Vagina (tissue), 2 donors: ENCODE data around the gene AFG3L2.

Experiments used
- POLR2A ChIP-seq, 2 donors: fragments of 450-650 bp; IDR thresholded peaks; one replicate each; pipeline ENCODE4 v1.6.1; 2017; ENCODE audit warnings: antibody characterized with exemption in 2 of 2, mild to moderate bottlenecking in 2 of 2, moderate library complexity in 2 of 2
- POLR2AphosphoS5 ChIP-seq, 2 donors: sonication (generic); formaldehyde crosslinking; IDR thresholded peaks; one replicate each; pipeline ENCODE4 v1.9.0; 2017; ENCODE audit warnings: antibody characterized with exemption in 2 of 2, mild to moderate bottlenecking in 2 of 2, low read depth in 1 of 2; ENCODE audit not compliant: insufficient read depth in 1 of 2
- TF ChIP-seq, protein P1 (sequence below), 3 experiments: fragments of 450-650 bp in 2 of 3; fragments of 200-600 bp in 1 of 3; sonication (generic) in 1 of 3; IDR thresholded peaks; one replicate each; pipeline ENCODE4 v1.5.1; 2017 to 2019; ENCODE audit warnings: antibody characterized with exemption in 3 of 3, mild to moderate bottlenecking in 2 of 3, moderate library complexity in 2 of 3

- no peak for TF ChIP-seq POLR2A (IDR thresholded peaks at IDR 0.05)
- TF ChIP-seq, protein P1, sequence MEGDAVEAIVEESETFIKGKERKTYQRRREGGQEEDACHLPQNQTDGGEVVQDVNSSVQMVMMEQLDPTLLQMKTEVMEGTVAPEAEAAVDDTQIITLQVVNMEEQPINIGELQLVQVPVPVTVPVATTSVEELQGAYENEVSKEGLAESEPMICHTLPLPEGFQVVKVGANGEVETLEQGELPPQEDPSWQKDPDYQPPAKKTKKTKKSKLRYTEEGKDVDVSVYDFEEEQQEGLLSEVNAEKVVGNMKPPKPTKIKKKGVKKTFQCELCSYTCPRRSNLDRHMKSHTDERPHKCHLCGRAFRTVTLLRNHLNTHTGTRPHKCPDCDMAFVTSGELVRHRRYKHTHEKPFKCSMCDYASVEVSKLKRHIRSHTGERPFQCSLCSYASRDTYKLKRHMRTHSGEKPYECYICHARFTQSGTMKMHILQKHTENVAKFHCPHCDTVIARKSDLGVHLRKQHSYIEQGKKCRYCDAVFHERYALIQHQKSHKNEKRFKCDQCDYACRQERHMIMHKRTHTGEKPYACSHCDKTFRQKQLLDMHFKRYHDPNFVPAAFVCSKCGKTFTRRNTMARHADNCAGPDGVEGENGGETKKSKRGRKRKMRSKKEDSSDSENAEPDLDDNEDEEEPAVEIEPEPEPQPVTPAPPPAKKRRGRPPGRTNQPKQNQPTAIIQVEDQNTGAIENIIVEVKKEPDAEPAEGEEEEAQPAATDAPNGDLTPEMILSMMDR (IDR thresholded peaks at IDR 0.05), result no peak
- no peak for TF ChIP-seq POLR2AphosphoS5 (IDR thresholded peaks at IDR 0.05; ENCODE audit: insufficient read depth in 1 of 2, low read depth in 1 of 2)
Observed at GRCh38 chr18:12423393-12423792, 46.4 kb upstream of the AFG3L2 start.
